Sigmoid colon (tissue), 4 donors: Measurements from ENCODE around the gene SUMF1.

ENCODE experiments used
- EP300 ChIP-seq, 4 donors: sonication (generic); formaldehyde crosslinking; IDR thresholded peaks; one replicate each; pipeline ENCODE4 v1.6.1; 2017; ENCODE audit warnings: antibody characterized with exemption in 4 of 4
- POLR2A ChIP-seq, 2 donors: fragments of 450-650 bp; IDR thresholded peaks; one replicate each; pipeline ENCODE4 v1.6.1; 2016; ENCODE audit warnings: antibody characterized with exemption in 2 of 2, mild to moderate bottlenecking in 2 of 2, moderate library complexity in 2 of 2
- POLR2AphosphoS5 ChIP-seq, 4 donors: sonication (generic); formaldehyde crosslinking; IDR thresholded peaks; one replicate each; pipeline ENCODE4 v1.6.1; 2017; ENCODE audit warnings: antibody characterized with exemption in 4 of 4
- TF ChIP-seq, protein P1 (sequence below), 4 experiments: fragments of 450-650 bp in 3 of 4; fragments of 200-600 bp in 1 of 4; IDR thresholded peaks; one replicate each; pipeline ENCODE4 v1.5.1; 2016 to 2019; ENCODE audit warnings: antibody characterized with exemption in 4 of 4, mild to moderate bottlenecking in 3 of 4, moderate library complexity in 2 of 4

DNA sequence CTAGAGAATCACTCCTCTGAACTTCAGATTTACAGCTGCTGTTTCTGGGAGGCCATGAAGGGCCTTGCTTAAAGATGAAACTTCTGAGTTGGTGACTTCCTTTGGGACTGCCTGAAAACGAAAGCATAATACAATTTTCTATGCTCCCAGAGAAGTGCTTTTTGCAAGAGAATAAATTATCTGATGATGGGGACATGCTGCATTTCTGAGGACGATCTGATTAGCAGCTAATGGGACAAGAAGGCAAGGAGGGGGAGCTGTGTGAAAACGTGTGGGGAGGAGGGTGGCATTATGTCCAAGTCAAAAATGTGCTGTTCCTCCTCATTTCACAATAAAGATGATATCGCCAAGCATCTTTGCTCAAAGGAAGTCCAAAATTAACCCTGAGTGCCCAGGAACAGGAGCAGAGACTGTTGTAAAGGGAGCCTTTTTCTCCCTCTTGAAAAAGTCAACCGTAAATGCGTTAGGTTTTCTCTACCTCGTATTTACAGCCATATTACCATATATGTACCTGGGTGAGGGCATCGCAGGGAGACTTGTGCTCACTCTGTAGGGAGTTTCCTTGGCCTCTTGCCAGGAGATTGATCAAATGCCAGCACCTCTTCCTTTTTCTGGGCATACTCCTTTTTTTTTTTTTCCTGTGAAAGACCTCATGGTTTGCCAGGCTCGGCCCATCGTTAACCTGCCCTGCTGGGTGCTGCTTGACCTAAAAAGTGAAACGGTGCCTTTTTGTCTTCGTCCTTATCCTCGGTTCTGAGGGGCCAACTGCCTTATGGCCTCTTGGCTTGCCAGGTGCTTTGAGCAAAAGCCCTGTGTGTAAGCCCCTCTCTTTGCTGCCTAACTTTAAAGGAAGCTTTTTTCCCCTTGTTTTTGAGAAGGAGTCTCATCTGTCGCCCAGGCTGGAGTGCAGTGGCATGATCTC, 37.5 kb upstream of the SUMF1 start:
- TF ChIP-seq, protein P1, sequence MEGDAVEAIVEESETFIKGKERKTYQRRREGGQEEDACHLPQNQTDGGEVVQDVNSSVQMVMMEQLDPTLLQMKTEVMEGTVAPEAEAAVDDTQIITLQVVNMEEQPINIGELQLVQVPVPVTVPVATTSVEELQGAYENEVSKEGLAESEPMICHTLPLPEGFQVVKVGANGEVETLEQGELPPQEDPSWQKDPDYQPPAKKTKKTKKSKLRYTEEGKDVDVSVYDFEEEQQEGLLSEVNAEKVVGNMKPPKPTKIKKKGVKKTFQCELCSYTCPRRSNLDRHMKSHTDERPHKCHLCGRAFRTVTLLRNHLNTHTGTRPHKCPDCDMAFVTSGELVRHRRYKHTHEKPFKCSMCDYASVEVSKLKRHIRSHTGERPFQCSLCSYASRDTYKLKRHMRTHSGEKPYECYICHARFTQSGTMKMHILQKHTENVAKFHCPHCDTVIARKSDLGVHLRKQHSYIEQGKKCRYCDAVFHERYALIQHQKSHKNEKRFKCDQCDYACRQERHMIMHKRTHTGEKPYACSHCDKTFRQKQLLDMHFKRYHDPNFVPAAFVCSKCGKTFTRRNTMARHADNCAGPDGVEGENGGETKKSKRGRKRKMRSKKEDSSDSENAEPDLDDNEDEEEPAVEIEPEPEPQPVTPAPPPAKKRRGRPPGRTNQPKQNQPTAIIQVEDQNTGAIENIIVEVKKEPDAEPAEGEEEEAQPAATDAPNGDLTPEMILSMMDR (IDR thresholded peaks at IDR 0.05), result no peak
- no peak for TF ChIP-seq POLR2A (IDR thresholded peaks at IDR 0.05)
- TF ChIP-seq EP300 (IDR thresholded peaks at IDR 0.05), result no peak
- peak in 1 of 4 donors; percentile 26 for TF ChIP-seq POLR2AphosphoS5 (IDR thresholded peaks at IDR 0.05)
